HG02588 (cell line): ENCODE measurements around the gene LYZL6.

Source experiments
- ATAC-seq: cut with Tn5 transposase; IDR thresholded peaks from one replicate; pipeline ENCODE4 v1.9.1; 2021; ENCODE audit warnings: mild to moderate bottlenecking, moderate library complexity; ENCODE audit not compliant: unreplicated experiment

LYZL6 gene, protein sequence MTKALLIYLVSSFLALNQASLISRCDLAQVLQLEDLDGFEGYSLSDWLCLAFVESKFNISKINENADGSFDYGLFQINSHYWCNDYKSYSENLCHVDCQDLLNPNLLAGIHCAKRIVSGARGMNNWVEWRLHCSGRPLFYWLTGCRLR

DNA sequence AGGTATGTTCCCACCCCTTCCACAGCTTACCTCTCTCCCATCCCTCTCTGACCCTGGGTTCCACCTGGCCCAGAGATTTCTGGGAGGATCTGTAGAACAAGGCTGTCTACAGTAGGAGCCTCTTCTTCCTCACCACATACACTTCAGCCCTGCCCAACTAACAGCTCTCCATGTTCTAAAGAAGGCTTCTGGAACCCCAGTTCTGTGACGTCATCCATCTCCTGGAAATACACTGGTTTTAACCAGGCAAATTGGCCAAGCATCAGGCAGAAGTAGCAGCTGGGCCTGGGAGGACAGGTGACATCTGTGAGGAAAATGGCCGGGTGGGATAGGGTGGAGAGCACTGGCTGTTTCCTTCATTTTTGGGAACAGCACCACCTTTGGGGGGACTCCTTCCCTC lies at the start of gene LYZL6:
TSS of gene LYZL6 (minus strand) at position 177 of the 400 bp plus-strand sequence. CDS start 4,357 bp downstream, outside the sequence.
- no peak for ATAC-seq

DNA sequence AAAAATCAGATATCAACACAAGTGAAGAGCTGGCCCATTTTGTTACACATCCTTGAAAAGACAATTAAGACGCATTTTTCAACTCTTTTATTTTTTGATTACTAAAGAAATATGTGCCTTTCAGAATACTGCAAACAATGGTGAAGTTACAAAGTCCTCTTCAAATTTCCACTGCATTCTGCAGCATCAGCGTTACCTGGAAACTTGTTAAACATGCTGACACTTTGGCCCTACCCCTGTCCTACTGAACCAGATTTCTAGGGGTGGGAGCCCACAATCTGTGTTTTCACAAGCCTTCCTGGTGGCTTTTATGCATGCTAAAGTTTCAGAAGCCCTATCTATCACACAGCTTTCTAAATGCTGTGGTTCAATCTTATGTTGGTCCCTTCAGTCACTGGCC lies 47.6 kb upstream of the LYZL6 start:
- ATAC-seq, result no peak

DNA sequence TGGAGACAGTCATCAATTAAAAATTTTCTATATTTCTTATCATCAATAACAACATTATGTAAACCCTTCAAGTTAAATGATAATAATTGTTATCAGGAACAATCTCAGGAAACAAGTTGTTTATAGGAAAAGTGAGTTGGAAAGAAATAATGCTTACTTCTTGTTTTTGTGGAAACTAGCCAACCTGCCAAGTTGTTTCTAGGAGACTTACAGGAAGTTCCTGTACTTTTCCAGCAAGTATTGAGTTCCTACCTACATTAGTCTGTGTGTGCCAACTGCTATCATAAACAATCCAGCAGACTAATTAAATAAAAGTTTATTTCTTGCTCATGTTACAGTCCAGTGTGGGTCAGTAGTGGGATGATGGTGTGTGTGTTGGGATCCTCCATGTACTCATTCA lies 44.7 kb upstream of the LYZL6 start:
- ATAC-seq, result no peak

DNA sequence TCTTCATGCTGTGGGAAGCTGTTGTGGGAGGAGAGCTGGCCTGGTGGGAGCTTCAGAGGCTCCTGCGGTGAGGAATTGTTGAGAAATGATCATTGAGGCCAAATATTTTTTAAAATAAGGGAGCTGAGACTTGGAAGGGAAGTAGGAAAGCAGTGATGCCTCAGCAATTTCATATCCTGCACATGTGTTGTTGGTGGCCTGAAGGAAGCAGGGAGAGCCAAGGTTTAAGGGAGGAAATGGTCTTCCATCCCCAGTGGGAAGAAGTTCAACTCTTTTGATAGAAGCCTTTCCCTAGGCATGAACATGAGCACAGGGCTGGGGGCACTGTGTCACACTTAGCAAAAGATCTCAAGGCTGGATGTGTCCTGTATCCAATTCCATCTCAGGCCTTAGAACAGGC lies 43.1 kb upstream of the LYZL6 start, which contains the start of gene CCL14:
TSS of gene CCL14 (minus strand) at position 87 of the 400 bp plus-strand sequence. CDS start at position 7, 80 bp downstream.
- no peak for ATAC-seq

DNA sequence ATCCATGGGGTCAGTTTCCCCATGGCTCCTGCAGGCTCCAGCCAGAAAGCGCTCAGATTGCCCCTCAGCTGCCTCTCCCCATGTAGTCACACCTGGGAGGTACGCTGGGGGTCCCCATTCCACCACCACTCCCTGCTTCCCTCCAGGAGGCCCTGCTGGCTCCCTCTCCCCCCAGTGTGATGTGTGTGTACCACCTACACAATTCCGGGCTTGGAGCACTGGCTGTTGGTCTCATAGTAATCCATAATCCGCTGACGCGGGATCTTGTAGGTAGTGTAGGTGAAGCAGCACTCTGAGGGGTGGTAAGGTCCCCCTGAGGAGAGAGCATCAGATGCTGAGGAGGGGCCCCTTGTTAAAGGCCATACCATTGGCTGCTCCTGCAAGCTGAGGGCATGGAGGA lies 40.6 kb upstream of the LYZL6 start:
- ATAC-seq, result no peak

DNA sequence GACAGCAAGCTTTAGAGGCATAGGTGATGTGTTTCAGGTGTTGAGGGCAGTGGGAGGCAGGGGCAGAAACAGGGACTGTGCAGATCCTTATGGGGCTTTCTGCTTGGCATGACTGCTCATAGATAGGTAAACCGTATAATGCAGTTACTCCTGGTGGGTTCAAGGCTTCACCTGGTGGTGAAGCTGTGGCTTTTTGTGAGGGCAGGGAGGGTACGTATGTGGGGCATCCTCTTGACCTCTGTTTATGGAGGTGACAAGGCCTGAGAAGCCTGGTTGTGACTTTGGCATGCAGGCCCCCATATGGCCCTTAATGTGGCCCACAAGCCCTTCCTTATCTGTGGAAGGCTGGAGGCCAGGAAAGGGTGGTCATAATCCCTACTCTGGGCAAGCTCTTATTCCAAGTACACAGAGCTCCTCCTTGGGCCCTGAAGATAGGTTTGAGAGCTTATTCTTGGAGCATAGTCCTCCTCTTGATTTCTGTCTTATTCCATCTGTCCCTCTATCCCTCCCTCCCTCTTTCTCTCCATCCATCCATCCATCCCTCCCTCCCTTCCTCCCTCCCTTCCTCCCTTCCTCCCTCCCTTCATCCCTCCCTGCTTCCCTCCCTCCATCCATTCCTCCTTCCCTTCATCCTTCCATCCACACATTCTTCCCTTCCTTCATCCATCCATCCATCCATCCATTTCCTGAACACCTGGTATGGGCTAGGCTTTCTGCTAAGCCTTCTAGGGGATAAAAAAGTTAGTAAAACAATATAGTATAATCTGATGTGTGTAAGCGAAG lies 39.1 kb upstream of the LYZL6 start:
- no peak for ATAC-seq

DNA sequence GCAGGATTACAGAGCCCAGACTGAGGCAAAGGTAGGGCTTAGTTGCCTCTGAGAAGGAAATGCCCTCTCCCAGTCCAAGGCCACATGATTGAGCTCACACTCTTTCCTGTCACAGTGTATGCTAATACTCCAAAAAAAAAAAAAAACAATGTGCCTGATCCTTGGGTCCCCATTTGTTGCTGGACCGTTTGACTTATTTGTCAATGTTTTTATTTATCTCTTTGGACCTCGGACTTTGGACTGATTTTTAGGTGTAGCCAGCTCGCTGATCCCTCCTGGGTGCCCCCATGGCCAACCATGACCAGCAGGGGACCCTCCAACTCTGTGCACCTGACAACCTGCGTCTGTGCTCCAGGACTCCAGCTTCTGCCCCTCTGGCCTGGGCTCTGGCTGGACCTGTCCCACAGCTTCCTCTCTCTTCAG lies 38.4 kb upstream of the LYZL6 start:
- ATAC-seq, result no peak

DNA sequence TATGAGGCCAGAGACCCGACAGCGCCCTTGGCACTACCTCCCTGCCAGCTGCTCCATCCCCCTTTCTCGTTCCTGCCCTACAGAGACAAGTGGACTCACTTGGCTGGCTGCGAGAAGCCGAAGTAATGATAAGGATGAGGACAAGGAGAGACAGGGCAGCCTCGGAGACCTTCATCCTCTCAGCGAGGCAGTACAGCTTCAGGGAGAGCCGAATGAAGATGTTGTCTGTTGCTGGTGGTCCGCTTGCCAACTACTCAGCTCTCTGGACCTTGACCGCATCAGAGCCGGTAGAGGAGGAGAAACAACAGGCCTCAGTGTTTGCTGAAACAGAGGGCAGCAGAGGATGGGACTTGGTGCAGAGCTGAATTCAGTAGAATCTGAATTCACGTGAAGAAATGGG lies 37.7 kb upstream of the LYZL6 start, which contains the start of gene CCL16:
TSS of gene CCL16 (minus strand) at position 252 of the 400 bp plus-strand sequence. CDS start at position 175, 77 bp downstream.
- no peak for ATAC-seq

DNA sequence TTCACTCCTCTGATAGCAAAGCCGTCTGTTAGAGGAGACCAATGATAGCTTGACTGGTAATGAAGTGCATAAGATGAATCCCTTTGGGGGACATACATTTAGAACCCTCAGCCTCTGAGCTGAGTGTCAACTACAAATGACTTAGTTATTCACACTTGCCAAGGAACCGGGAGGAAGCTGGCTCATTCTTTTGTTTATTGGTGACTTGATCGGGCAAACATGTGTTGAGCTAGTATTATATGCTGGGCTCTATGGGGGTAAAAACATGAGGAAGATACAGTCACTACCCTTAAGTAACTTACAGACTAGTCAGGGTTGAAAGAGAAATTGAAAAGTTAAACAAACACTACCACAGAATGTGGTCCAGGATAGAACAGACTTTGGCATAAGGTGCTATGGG lies 34.8 kb upstream of the LYZL6 start:
- no peak for ATAC-seq

DNA sequence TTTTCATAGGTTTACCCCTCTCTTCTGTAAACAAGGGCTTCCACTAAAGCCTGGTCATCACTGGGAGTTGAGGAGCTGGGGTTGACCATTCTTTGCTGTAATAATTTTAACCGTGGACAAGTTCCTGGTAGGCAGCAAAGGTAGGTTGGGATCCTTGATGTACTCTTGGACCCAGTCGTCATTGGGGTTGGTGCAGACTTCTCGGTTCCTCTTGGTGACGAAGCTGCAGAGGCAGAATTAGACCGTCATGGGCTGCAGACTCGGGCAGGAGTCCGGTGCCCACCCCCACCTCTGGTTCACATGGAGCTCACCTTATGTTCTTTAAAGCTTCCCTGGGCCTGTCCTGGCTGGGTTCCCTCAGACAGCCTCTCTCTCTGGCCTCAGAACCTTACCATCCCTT lies 34.0 kb upstream of the LYZL6 start:
- ATAC-seq, result no peak

DNA sequence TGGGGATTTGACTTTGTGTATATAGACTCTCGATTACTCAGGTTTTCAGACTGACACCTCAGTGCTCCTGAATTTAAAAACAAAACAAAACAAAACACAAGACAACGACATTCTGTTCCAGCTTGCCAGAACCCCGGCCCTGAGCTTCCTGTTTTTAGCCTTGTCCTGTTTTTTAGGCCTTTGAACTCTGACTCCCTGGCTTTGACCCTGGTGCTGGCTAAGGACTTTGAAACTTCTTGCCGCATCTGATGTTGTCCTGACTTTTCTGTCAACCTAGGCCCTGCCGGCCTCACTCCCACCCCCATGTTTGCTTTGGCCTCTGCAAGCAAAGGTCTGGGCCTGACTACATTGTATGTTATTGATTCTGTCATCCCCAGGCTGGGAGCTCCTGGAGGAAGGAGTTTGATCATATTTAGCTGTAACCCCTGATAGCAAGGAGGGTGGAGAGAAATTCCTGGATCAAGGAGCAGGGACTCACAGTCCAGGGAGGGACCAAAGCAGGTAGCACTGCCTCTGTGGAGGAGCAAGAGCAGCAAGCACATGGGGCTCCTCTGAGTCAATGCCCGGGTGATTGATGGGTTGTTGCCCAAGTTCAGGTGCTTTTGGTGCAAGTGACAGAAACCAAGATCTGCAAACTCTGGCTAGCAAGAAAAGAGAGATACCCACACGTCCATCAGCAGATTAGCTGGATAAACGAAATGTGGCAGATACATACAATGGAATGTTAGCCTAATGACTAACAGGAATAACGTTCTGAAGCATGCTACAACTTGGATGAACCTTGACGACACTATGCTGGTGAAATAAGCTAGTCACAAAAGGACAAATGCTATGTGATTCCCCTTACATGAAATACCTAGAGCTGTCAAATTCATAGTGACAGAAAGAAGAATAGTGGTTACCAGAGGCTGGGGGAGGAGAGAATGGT lies 30.1 kb upstream of the LYZL6 start:
- no peak for ATAC-seq

DNA sequence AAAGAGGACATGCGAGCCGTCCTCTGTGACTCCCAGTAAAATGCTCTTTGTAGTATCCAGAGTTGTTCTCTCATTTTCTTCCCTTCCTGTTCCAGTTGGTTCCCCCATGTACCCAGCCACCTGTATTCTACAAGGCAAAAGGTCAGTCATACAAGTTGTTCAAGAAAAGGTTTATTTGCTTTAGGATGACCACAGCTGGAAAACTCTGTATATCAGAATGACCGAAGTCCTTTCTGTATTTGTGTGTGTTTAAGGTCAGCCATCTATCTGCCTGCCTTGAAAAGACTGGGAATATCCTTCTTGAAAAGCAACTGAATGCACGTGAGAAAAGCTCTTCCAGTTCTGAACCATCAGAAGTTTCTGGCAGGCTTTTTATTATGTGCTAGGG lies 29.4 kb upstream of the LYZL6 start:
- no peak for ATAC-seq

DNA sequence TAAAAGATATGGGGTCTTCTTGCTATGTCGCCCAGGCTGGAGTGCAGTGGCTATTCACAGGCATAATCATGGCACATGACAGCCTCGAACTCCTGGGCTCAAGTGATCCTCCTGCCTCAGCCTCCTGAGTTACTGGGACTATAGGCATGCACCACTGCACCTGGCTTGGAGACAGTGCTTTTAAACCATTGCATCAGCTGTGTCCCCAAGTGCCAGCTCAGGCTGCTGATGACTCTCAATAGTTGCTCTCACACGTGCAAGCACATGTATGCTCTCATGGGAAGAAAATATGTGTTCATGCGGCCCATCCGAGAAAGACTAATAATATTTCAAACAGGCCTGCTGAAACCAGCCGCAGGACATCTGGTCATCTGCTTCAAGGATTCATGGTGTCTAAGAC lies 29.0 kb upstream of the LYZL6 start:
- no peak for ATAC-seq

DNA sequence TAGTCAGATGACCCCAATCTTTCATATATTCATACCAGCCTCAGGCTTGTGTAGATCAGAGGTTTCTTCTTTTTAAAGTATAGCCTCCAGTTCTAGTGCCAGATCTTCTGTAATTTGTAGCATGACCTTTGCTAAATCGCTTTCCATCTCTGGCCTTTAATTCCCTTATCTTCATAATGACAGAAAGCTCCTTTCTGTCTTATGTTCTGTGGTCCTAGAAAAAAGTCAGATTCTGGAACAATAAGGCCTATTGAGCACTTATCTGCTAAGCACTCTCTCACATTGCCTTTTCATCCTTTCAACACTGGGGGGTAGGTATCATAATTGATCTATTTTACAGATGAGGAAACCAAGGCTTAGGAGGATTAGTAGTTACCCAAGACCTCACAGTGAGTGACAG lies 28.6 kb upstream of the LYZL6 start:
- ATAC-seq, result no peak

DNA sequence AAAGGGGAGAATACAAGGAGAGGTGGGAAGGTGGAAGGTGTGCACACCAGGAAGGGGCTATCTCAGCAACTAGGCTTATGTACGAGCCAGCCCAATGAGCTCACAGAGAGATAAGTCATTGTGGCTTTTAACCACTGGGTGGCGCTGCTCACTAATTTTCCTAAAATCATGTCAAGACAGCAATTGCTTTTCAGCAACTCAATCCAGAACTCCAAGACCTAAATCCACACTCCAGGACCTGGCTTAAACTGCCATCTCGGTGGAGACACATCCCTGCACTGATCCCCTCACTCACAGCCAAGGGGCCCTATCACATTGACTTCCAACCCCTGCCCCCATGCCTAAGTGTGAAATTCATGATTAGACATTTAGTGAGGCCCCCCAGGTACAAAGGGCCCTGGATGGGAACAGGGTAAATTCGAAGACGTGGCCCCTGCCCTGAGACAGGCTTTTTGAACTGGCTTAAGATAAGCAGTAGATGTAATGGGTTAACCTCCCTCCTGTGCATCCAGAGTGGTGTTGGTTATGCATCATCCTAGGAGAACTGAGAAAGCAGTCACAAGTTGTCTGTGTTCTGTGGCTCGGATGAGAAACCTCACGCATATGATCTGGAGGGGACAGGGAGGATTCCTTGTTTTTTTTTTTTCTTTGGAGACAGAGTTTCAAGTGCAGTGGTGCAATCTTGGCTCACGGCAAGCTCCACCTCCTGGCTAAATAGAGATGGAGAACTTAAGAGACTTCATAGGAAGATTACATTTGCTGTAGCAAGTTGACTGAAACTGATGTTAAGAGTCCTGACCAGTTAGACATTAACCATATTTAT lies 26.3 kb upstream of the LYZL6 start:
- ATAC-seq, result no peak

DNA sequence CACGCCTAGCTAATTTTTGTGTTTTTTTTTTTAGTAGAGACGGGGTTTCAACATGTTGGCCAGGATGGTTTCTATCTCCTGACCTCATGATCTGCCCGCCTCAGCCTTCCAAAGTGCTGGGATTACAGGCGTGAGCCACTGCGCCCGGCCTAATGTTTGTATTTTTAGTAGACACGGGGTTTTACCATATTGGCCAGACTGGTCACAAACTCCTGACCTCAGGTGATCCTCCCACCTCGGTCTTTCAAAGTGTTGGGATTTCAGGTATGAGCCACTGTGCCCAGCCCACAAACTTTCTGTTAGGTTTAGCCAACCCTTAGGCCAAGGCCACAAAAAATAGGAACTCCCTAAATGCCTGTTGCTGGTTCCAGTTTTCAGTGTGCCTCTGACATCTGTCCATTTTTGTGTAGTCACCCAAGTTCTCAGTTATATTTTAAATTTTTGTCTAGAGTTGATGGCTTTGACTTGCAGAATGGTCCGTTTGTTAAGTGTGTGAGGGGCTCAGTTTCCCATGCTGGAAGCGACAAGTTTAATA lies 25.1 kb upstream of the LYZL6 start:
- ATAC-seq, result no peak

DNA sequence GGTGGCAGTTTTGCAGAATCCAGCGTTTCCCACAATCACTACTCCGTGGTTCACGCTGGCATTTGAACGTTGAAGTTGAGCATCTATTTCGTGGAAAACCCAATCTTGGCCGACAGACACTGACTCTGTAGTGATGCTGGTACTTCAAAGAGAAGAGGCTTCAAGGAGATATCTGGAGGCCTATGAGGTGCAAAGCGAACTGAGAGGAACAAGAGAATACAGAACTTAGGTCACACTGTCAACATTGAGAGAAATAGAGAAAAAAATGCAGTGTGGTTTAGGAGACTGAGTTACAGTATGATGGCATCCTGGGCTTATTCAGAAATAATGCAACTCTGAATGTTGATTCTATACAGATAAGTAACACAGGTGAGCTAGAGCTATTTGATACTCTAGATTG lies 21.8 kb upstream of the LYZL6 start:
- ATAC-seq, result no peak

DNA sequence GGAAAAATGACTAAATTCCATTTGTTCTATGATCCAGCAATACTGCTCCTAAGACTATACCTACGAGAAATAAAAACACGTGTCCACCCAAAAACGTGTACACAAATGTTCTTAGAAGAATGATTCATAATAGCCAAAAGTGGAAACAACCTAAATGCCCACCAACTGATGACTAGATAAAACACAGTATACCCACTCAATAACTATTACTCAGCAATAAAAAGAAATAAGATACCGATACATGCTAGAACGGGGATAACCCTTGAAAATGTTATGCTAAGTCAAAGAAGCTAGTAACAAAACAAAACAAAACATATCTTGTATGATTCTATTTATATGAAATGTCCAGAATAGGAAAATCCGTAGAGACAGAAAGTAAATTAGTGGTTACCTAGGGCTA lies 20.1 kb upstream of the LYZL6 start:
- ATAC-seq, result no peak

DNA sequence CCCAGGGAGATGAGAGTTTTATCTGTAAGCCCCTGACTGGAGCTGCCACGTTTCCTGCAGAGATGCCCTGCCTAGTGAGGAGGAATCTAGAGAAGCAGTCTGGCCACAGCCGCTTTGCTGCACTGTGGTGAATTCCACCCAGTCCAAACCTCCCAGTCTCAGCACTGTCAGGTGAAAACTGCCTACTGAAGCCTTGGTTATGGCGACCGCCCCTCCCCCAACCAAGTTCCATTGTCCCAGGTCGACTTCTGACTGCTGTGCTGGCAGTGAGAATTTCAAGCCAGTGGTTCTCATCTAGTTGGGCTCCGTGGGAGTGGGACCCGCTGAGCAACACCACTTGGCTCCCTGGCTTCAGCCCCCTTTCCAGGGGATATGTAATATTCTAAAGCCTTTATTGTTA lies 10.2 kb upstream of the LYZL6 start:
- no peak for ATAC-seq

DNA sequence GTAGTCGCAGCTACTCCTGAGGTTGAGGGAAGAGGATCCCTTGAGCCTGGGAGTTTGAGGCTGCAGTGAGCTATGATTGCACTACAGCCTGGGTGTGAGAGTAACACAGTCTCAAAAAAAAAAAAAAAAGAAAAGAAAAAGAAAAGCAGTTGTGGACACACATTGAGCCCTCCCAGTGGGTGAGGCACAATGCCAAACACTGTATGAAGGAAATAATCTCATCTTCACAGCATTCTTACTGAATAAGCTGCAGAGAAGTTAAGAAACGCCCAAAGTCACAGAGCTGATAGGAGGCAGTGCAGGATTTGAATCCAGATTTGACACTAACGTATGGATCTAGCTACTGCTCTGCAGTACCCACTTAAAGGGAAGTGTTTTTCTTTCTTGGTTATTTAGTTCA lies 5.9 kb upstream of the LYZL6 start:
- no peak for ATAC-seq
